ENCODE data around the gene LRRC38.

The LRRC38 gene

GRCh38 chr1:13516606-13517005, 2.8 kb upstream of the LRRC38 start:
- DNase-seq: no peak

- no peak for DNase-seq
These were observed 1.0 kb upstream of the LRRC38 start for GRCh38 chr1:13514821-13515220.

GRCh38 chr1:13513063-13513894, 524 bp downstream of the LRRC38 start:
- DNase-seq: no peak

GRCh38 chr1:13512472-13512871, 1.3 kb downstream of the LRRC38 start:
- no peak for DNase-seq

- DNase-seq: no peak
These were observed 3.3 kb downstream of the LRRC38 start for GRCh38 chr1:13510499-13510898.

GRCh38 chr1:13507075-13507474, 6.7 kb downstream of the LRRC38 start:
- DNase-seq: no peak

- no peak for DNase-seq
These were observed 8.8 kb downstream of the LRRC38 start for GRCh38 chr1:13505020-13505419.

GRCh38 chr1:13500806-13501205, 13.0 kb downstream of the LRRC38 start:
- DNase-seq: no peak

- DNase-seq: no peak
These were observed 14.4 kb downstream of the LRRC38 start for GRCh38 chr1:13499422-13499821.

- DNase-seq: no peak
These were observed 15.2 kb downstream of the LRRC38 start for GRCh38 chr1:13498553-13498952.

- DNase-seq: no peak
These were observed 18.6 kb downstream of the LRRC38 start for GRCh38 chr1:13495186-13495585.

- no peak for DNase-seq
These were observed 19.1 kb downstream of the LRRC38 start for GRCh38 chr1:13494712-13495111.

GRCh38 chr1:13494025-13494424, 19.8 kb downstream of the LRRC38 start:
- no peak for DNase-seq

- DNase-seq: no peak
These were observed 21.1 kb downstream of the LRRC38 start for GRCh38 chr1:13492711-13493110.

- DNase-seq: no peak
These were observed 25.8 kb downstream of the LRRC38 start for GRCh38 chr1:13487957-13488356.

GRCh38 chr1:13487143-13487868, 26.5 kb downstream of the LRRC38 start:
- no peak for DNase-seq

GRCh38 chr1:13483946-13484345, 29.9 kb downstream of the LRRC38 start:
- DNase-seq: no peak

- no peak for DNase-seq
These were observed 31.2 kb downstream of the LRRC38 start for GRCh38 chr1:13482600-13482999.

- no peak for DNase-seq
These were observed 34.5 kb downstream of the LRRC38 start for GRCh38 chr1:13479171-13479856.

GRCh38 chr1:13478692-13479091, 35.1 kb downstream of the LRRC38 start:
- DNase-seq: no peak

- no peak for DNase-seq
These were observed 44.5 kb downstream of the LRRC38 start for GRCh38 chr1:13469343-13469742.

- DNase-seq: no peak
These were observed 48.3 kb downstream of the LRRC38 start for GRCh38 chr1:13465515-13465914.

- no peak for DNase-seq
These were observed 51.1 kb downstream of the LRRC38 start for GRCh38 chr1:13462682-13463081.

- no peak for DNase-seq
These were observed 51.8 kb downstream of the LRRC38 start for GRCh38 chr1:13461977-13462376.
